Loucy (cell line): Measurements from ENCODE around the gene SH3PXD2B.

Experiments
- EZH2phosphoT487 ChIP-seq: fragments of 200-600 bp; IDR thresholded peaks from 2 replicates; pipeline ENCODE4 v1.6.1; 2018; ENCODE audit warnings: antibody characterized with exemption, mild to moderate bottlenecking, moderate library complexity, borderline replicate concordance
- TF ChIP-seq, protein P1 (sequence below): fragments of 200-600 bp; sonication (generic); conservative IDR thresholded peaks from 2 replicates; pipeline ENCODE4 v1.5.1; 2014; ENCODE audit warnings: mild to moderate bottlenecking, antibody characterized with exemption, low read length

GRCh38 chr5:172425402-172425801, 28.9 kb downstream of the SH3PXD2B start:
- TF ChIP-seq, protein P1, sequence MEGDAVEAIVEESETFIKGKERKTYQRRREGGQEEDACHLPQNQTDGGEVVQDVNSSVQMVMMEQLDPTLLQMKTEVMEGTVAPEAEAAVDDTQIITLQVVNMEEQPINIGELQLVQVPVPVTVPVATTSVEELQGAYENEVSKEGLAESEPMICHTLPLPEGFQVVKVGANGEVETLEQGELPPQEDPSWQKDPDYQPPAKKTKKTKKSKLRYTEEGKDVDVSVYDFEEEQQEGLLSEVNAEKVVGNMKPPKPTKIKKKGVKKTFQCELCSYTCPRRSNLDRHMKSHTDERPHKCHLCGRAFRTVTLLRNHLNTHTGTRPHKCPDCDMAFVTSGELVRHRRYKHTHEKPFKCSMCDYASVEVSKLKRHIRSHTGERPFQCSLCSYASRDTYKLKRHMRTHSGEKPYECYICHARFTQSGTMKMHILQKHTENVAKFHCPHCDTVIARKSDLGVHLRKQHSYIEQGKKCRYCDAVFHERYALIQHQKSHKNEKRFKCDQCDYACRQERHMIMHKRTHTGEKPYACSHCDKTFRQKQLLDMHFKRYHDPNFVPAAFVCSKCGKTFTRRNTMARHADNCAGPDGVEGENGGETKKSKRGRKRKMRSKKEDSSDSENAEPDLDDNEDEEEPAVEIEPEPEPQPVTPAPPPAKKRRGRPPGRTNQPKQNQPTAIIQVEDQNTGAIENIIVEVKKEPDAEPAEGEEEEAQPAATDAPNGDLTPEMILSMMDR: no peak
- no peak for TF ChIP-seq EZH2phosphoT487
